ENCODE data around the gene STK16.

The STK16 gene

GRCh38 chr2:219266232-219266631, 21.0 kb downstream of the STK16 start:
- Histone ChIP-seq H3K79me2 (ENCODE audit: insufficient read depth, low read depth) (no peaks in the 10 kb centered on the region), H3K9ac (no peak overlapping the region), H2AFZ (ENCODE audit: low read depth) (no peak overlapping the region), H3K27ac (no peak overlapping the region), H4K20me1 (ENCODE audit: insufficient read depth) (no peaks in the 10 kb centered on the region), H3K36me3 (ENCODE audit: insufficient read depth) (no peaks in the 10 kb centered on the region), H3K27me3 (ENCODE audit: insufficient read depth, low read depth) (no peaks in the 10 kb centered on the region), H3K4me3 (IDR thresholded peaks at IDR 0.05; ENCODE audit: insufficient read depth, low read depth, low read length) (no peak overlapping the region), H3K4me1 (ENCODE audit: low read depth, poor library complexity, severe bottlenecking) (no peaks in the 10 kb centered on the region), H3K4me2 (no peak overlapping the region)
- no peak for TF ChIP-seq CTCF (conservative IDR thresholded peaks at IDR 0.05; ENCODE audit: low read depth, low read length)

GRCh38 chr2:219266886-219267285, 21.6 kb downstream of the STK16 start:
- no peak for TF ChIP-seq CTCF (conservative IDR thresholded peaks at IDR 0.05; ENCODE audit: low read depth, low read length)
- no peak overlapping the region for H2AFZ ChIP-seq (ENCODE audit: low read depth)
- no peak overlapping the region for H3K4me3 ChIP-seq (IDR thresholded peaks at IDR 0.05; ENCODE audit: insufficient read depth, low read depth, low read length)
- H3K27me3 ChIP-seq (ENCODE audit: insufficient read depth, low read depth): no peaks in the 10 kb centered on the region
- H4K20me1 ChIP-seq (ENCODE audit: insufficient read depth): no peaks in the 10 kb centered on the region
- H3K79me2 ChIP-seq (ENCODE audit: insufficient read depth, low read depth): no peaks in the 10 kb centered on the region
- no peak overlapping the region for H3K27ac ChIP-seq
- H3K4me1 ChIP-seq (ENCODE audit: low read depth, poor library complexity, severe bottlenecking): no peaks in the 10 kb centered on the region
- no peak overlapping the region for H3K4me2 ChIP-seq
- H3K9ac ChIP-seq: no peak overlapping the region
- H3K36me3 ChIP-seq (ENCODE audit: insufficient read depth): no peaks in the 10 kb centered on the region

GRCh38 chr2:219268294-219268693, 23.0 kb downstream of the STK16 start:
- no peak overlapping the region for H3K4me2 ChIP-seq
- H4K20me1 ChIP-seq (ENCODE audit: insufficient read depth): no peaks in the 10 kb centered on the region
- H3K27ac ChIP-seq: no peak overlapping the region
- no peak for TF ChIP-seq CTCF (conservative IDR thresholded peaks at IDR 0.05; ENCODE audit: low read depth, low read length)
- H3K4me1 ChIP-seq (ENCODE audit: low read depth, poor library complexity, severe bottlenecking): no peaks in the 10 kb centered on the region
- H3K27me3 ChIP-seq (ENCODE audit: insufficient read depth, low read depth): no peaks in the 10 kb centered on the region
- no peaks in the 10 kb centered on the region for H3K36me3 ChIP-seq (ENCODE audit: insufficient read depth)
- H3K79me2 ChIP-seq (ENCODE audit: insufficient read depth, low read depth): no peaks in the 10 kb centered on the region
- H3K9ac ChIP-seq: no peak overlapping the region
- no peak overlapping the region for H3K4me3 ChIP-seq (IDR thresholded peaks at IDR 0.05; ENCODE audit: insufficient read depth, low read depth, low read length)
- no peak overlapping the region for H2AFZ ChIP-seq (ENCODE audit: low read depth)

GRCh38 chr2:219269362-219270054, 24.2 kb downstream of the STK16 start:
- no peak overlapping the region for H2AFZ ChIP-seq (ENCODE audit: low read depth)
- no peak overlapping the region for H3K27ac ChIP-seq

More at GRCh38 chr2:219269362-219270054, 24.2 kb downstream of the STK16 start:
- H3K4me1 ChIP-seq (ENCODE audit: low read depth, poor library complexity, severe bottlenecking): no peaks in the 10 kb centered on the region
- no peak overlapping the region for H3K4me2 ChIP-seq
- H3K79me2 ChIP-seq (ENCODE audit: insufficient read depth, low read depth): no peaks in the 10 kb centered on the region
- TF ChIP-seq CTCF (conservative IDR thresholded peaks at IDR 0.05; ENCODE audit: low read depth, low read length): no peak
- H3K36me3 ChIP-seq (ENCODE audit: insufficient read depth): no peaks in the 10 kb centered on the region
- no peak overlapping the region for H3K4me3 ChIP-seq (IDR thresholded peaks at IDR 0.05; ENCODE audit: insufficient read depth, low read depth, low read length)
- H3K27me3 ChIP-seq (ENCODE audit: insufficient read depth, low read depth): no peaks in the 10 kb centered on the region
- H3K9ac ChIP-seq: no peak overlapping the region
- no peaks in the 10 kb centered on the region for H4K20me1 ChIP-seq (ENCODE audit: insufficient read depth)
